ENCODE data around the gene TCF4. TPM values are rescaled to one million over a fixed set of nuclear protein-coding genes. Genes with fewer than 3 reads are reported as not detected.

The TCF4 gene
- polyA plus RNA-seq, 1 of the 3 experiments (the other 2 are of a cell fraction), result 39.1 TPM

GRCh38 chr18:55404136-55404830 lies 183.7 kb downstream of the TCF4 start:
- H3K4me1 ChIP-seq (ENCODE audit: control insufficient read depth in 1 of 2, insufficient read depth in 2 of 2, low read depth in 1 of 2, low read length in 1 of 2), result peaks cover 48 to 55% of the 10 kb centered on the region in 2 experiments
- H4K20me1 ChIP-seq (ENCODE audit: insufficient read depth), result no peaks in the 10 kb centered on the region

DNA sequence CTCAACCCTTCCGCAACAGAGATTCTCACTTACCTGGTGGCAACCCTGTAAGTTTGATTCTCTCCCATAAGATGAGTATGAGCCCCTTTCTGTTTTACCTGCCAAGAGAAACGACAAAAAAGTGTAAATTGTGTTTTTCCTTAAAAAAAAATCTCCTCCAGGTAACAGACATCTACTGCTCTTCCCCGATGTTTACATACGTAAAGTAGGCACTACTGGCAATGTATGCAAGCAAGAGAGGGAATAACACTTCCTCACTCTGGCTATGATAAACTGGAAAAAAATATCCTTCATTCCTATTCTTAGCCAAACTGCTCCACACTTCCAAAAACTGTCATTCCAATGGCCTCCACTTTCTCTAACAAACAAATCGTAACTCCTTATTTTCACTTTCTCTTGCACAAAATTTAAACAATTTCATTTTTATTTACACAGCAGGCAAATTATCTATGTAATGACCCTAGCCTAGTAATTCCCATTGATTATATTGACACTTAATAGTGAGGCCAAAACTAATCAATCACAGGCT lies 184.5 kb downstream of the TCF4 start:
- H3K27ac ChIP-seq (ENCODE audit: low read depth in 2 of 2, low read length in 1 of 2), result peak overlapping the region; percentile 86 to 93; a peak in 3 of 4 replicates
- TF ChIP-seq, protein P1, sequence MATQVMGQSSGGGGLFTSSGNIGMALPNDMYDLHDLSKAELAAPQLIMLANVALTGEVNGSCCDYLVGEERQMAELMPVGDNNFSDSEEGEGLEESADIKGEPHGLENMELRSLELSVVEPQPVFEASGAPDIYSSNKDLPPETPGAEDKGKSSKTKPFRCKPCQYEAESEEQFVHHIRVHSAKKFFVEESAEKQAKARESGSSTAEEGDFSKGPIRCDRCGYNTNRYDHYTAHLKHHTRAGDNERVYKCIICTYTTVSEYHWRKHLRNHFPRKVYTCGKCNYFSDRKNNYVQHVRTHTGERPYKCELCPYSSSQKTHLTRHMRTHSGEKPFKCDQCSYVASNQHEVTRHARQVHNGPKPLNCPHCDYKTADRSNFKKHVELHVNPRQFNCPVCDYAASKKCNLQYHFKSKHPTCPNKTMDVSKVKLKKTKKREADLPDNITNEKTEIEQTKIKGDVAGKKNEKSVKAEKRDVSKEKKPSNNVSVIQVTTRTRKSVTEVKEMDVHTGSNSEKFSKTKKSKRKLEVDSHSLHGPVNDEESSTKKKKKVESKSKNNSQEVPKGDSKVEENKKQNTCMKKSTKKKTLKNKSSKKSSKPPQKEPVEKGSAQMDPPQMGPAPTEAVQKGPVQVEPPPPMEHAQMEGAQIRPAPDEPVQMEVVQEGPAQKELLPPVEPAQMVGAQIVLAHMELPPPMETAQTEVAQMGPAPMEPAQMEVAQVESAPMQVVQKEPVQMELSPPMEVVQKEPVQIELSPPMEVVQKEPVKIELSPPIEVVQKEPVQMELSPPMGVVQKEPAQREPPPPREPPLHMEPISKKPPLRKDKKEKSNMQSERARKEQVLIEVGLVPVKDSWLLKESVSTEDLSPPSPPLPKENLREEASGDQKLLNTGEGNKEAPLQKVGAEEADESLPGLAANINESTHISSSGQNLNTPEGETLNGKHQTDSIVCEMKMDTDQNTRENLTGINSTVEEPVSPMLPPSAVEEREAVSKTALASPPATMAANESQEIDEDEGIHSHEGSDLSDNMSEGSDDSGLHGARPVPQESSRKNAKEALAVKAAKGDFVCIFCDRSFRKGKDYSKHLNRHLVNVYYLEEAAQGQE (IDR thresholded peaks at IDR 0.05; ENCODE audit: low read depth, low read length), result no peak
- no peak for TF ChIP-seq JUND (IDR thresholded peaks at IDR 0.05)
- TF ChIP-seq TAF1 (IDR thresholded peaks at IDR 0.05; ENCODE audit: borderline replicate concordance, low read depth, low read length), result no peak
- TF ChIP-seq, protein P2, sequence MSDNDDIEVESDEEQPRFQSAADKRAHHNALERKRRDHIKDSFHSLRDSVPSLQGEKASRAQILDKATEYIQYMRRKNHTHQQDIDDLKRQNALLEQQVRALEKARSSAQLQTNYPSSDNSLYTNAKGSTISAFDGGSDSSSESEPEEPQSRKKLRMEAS (IDR thresholded peaks at IDR 0.05; ENCODE audit: low read depth), result no peak
- TF ChIP-seq SMC3 (IDR thresholded peaks at IDR 0.05; ENCODE audit: low read depth, low read length), result no peak
- TF ChIP-seq RFX5 (IDR thresholded peaks at IDR 0.05; ENCODE audit: low read length), result no peak
- TF ChIP-seq RAD21 (IDR thresholded peaks at IDR 0.05; ENCODE audit: low read length), result no peak
- no peak for TF ChIP-seq YY1 (IDR thresholded peaks at IDR 0.05; ENCODE audit: low read depth)
- TF ChIP-seq SIN3A (IDR thresholded peaks at IDR 0.05; ENCODE audit: borderline replicate concordance, low read depth, low read length), result no peak
- TF ChIP-seq FOXM1 (IDR thresholded peaks at IDR 0.05; ENCODE audit: low read depth), result no peak
- no peak for TF ChIP-seq MEF2A (IDR thresholded peaks at IDR 0.05; ENCODE audit: borderline replicate concordance, low read depth)

More at GRCh38 chr18:55404136-55404830, 183.7 kb downstream of the TCF4 start:
- CTCF ChIA-PET, result interaction anchor here (2.7 kb wide), 1 partner anchor 12 kb away, joined by 13 read pairs; no protein-coding TSS in a partner anchor
- Histone ChIP-seq H3K4me2 (no peak overlapping the region), H3K27me3 (ENCODE audit: insufficient read depth) (no peaks in the 10 kb centered on the region), H3F3A (replicated peaks; ENCODE audit: insufficient read depth) (peaks cover 40% of the 10 kb centered on the region), H3K27ac (ENCODE audit: low read depth in 2 of 2, low read length in 1 of 2) (peak overlapping the region; percentile 95 to 99; a peak in 3 of 4 replicates), H3K9ac (no peak overlapping the region), H3K9me2 (no peaks in the 10 kb centered on the region), H3K36me3 (replicated peaks in 1 of 2; ENCODE audit: control insufficient read depth in 1 of 2, insufficient read depth in 2 of 2, low read length in 1 of 2) (no peaks in the 10 kb centered on the region), H3K9me3 (no peaks in the 10 kb centered on the region), H3K4me3 (ENCODE audit: low read depth in 2 of 2, low read length in 1 of 2) (no peak overlapping the region), H2AFZ (ENCODE audit: low read depth) (no peak overlapping the region), H3K79me2 (ENCODE audit: insufficient read depth) (peaks cover 84% of the 10 kb centered on the region)
- TF ChIP-seq NRF1 (IDR thresholded peaks at IDR 0.05; ENCODE audit: low read depth, low read length) (no peak), CHD2 (IDR thresholded peaks at IDR 0.05; ENCODE audit: low read length, partially characterized antibody) (no peak), YY1 (IDR thresholded peaks at IDR 0.05; ENCODE audit: low read depth) (no peak), SMC3 (IDR thresholded peaks at IDR 0.05; ENCODE audit: low read depth, low read length) (no peak), FOXM1 (IDR thresholded peaks at IDR 0.05; ENCODE audit: low read depth) (no peak), USF1 (IDR thresholded peaks at IDR 0.05; ENCODE audit: borderline replicate concordance, low read depth) (no peak), MXI1 (IDR thresholded peaks at IDR 0.05; ENCODE audit: low read depth, low read length) (no peak), RXRA (IDR thresholded peaks at IDR 0.05; ENCODE audit: borderline replicate concordance, low read depth) (no peak), TCF12 (IDR thresholded peaks at IDR 0.05) (no peak), TAF1 (IDR thresholded peaks at IDR 0.05; ENCODE audit: borderline replicate concordance, low read depth, low read length) (no peak), FOXJ3 (CRISPR knock-in tag; IDR thresholded peaks at IDR 0.05) (no peak), GATA2 (CRISPR knock-in tag; IDR thresholded peaks at IDR 0.05) (no peak), GABPA (IDR thresholded peaks at IDR 0.05; ENCODE audit: low read depth) (no peak), MEF2A (IDR thresholded peaks at IDR 0.05; ENCODE audit: borderline replicate concordance, low read depth) (no peak), JUND (IDR thresholded peaks at IDR 0.05) (no peak), TEAD4 (IDR thresholded peaks at IDR 0.05; ENCODE audit: borderline replicate concordance, insufficient read depth) (no peak), EP300 (IDR thresholded peaks at IDR 0.05; ENCODE audit: borderline replicate concordance in 1 of 2, low read depth in 1 of 2, low read length in 1 of 2) (no peak)
- TF ChIP-seq, protein P3, sequence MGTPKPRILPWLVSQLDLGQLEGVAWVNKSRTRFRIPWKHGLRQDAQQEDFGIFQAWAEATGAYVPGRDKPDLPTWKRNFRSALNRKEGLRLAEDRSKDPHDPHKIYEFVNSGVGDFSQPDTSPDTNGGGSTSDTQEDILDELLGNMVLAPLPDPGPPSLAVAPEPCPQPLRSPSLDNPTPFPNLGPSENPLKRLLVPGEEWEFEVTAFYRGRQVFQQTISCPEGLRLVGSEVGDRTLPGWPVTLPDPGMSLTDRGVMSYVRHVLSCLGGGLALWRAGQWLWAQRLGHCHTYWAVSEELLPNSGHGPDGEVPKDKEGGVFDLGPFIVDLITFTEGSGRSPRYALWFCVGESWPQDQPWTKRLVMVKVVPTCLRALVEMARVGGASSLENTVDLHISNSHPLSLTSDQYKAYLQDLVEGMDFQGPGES (IDR thresholded peaks at IDR 0.05; ENCODE audit: low read depth, low read length), result no peak
- TF ChIP-seq, protein P2 (IDR thresholded peaks at IDR 0.05; ENCODE audit: low read depth), result no peak
- WGBS (ENCODE audit: low lambda C conversion rate), result 93% methylated on average over 5 of the region's 5 CpGs
- POLR2A ChIA-PET, result interaction anchor here (1.0 kb wide), 1 partner anchor 186 kb away, joined by 3 read pairs; no protein-coding TSS in a partner anchor
- DNase-seq, result no peak

More for the DNA sequence above, 184.5 kb downstream of the TCF4 start:
- no peaks in the 10 kb centered on the region for H3K27me3 ChIP-seq (ENCODE audit: insufficient read depth)
- no peak overlapping the region for H2AFZ ChIP-seq (ENCODE audit: low read depth)
- H4K20me1 ChIP-seq (ENCODE audit: insufficient read depth), result no peaks in the 10 kb centered on the region
- DNase-seq, result no peak
- CTCF ChIA-PET, result interaction anchor here (1.4 to 1.5 kb wide), 2 partner anchors 12 to 60 kb away, joined by 4 read pairs; no protein-coding TSS in a partner anchor
- no peaks in the 10 kb centered on the region for H3K9me3 ChIP-seq
- H3K79me2 ChIP-seq (ENCODE audit: insufficient read depth), result peaks cover 85% of the 10 kb centered on the region
- POLR2A ChIA-PET, result no interaction called here
- H3K9me2 ChIP-seq, result no peaks in the 10 kb centered on the region
- H3K4me2 ChIP-seq, result peak overlapping the region; percentile 82
- H3K9ac ChIP-seq, result no peak overlapping the region
- peaks cover 51 to 57% of the 10 kb centered on the region in 2 experiments for H3K4me1 ChIP-seq (ENCODE audit: control insufficient read depth in 1 of 2, insufficient read depth in 2 of 2, low read depth in 1 of 2, low read length in 1 of 2)
- H3F3A ChIP-seq (replicated peaks; ENCODE audit: insufficient read depth), result peaks cover 40% of the 10 kb centered on the region
- H3K4me3 ChIP-seq (ENCODE audit: low read depth in 2 of 2, low read length in 1 of 2), result no peak overlapping the region
- WGBS (ENCODE audit: low lambda C conversion rate), result 87% methylated on average over 5 of the region's 5 CpGs
- H3K36me3 ChIP-seq (replicated peaks in 1 of 2; ENCODE audit: control insufficient read depth in 1 of 2, insufficient read depth in 2 of 2, low read length in 1 of 2), result no peaks in the 10 kb centered on the region
